WTC11 (cell line): ENCODE data around the gene FRMD4A. TPM values are rescaled to one million over a fixed set of nuclear protein-coding genes. Genes with fewer than 3 reads are reported as not detected.

ENCODE experiments used
- ATAC-seq: fragments of 200-7000 bp; cut with Tn5 transposase; 2 replicates; pipeline ENCODE4 v1.10.0; 2021; ENCODE audit warnings: mild to moderate bottlenecking, moderate library complexity
- CTCF ChIA-PET: fragments of 300-600 bp; sonication (Branson Sonifier 250); formaldehyde crosslinking; loops from one replicate; lab custom pipeline; 2021; ENCODE audit warnings: antibody characterized with exemption; lab: Charles Lee
- POLR2A ChIA-PET: fragments of 350-600 bp; sonication (Branson Sonifier 250); formaldehyde crosslinking; loops from one replicate; lab custom pipeline; 2021; ENCODE audit warnings: antibody characterized with exemption; lab: Charles Lee
- DNase-seq: peaks from one replicate; pipeline ENCODE4 v3.0.0; 2021; ENCODE audit warnings: low spot score
- H3K27ac Mint-ChIP-seq: 2 replicates; pipeline ENCODE4 v1.8.0; 2021; ENCODE audit warnings: mixed read lengths
- H3K27me3 Mint-ChIP-seq: 2 replicates; pipeline ENCODE4 v1.8.0; 2021; ENCODE audit warnings: low read depth, mild to moderate bottlenecking, moderate library complexity, mixed read lengths
- H3K36me3 Mint-ChIP-seq: 2 replicates; pipeline ENCODE4 v1.8.0; 2021; ENCODE audit warnings: mixed read lengths
- H3K4me1 Mint-ChIP-seq: 2 replicates; pipeline ENCODE4 v1.8.0; 2022; ENCODE audit warnings: mixed read lengths
- H3K4me3 Mint-ChIP-seq: 2 replicates; pipeline ENCODE4 v1.8.0; 2021; ENCODE audit warnings: mild to moderate bottlenecking, moderate library complexity, mixed read lengths
- H3K9me3 Mint-ChIP-seq: 2 replicates; pipeline ENCODE4 v1.8.0; 2021; ENCODE audit warnings: mixed read lengths
- ELF4 ChIP-seq: sonication (generic); formaldehyde crosslinking; IDR thresholded peaks from 2 replicates; pipeline ENCODE4 v1.8.1; 2022; ENCODE audit warnings: low read depth, mild to moderate bottlenecking, moderate library complexity, missing genetic modification reagents
- EMX1 ChIP-seq: fragments of 250-450 bp; sonication (Bioruptor Pico); IDR thresholded peaks from 2 replicates; pipeline ENCODE4 v1.8.0; 2021; ENCODE audit warnings: mild to moderate bottlenecking
- JUN ChIP-seq: sonication (generic); formaldehyde crosslinking; IDR thresholded peaks from 2 replicates; pipeline ENCODE4 v1.8.0; 2023; ENCODE audit warnings: mild to moderate bottlenecking, missing genetic modification reagents
- SMAD3 ChIP-seq: sonication (generic); formaldehyde crosslinking; IDR thresholded peaks from 2 replicates; pipeline ENCODE4 v1.8.0; 2022; ENCODE audit warnings: missing genetic modification reagents, mild to moderate bottlenecking, borderline replicate concordance
- SMAD4 ChIP-seq: sonication (generic); formaldehyde crosslinking; IDR thresholded peaks from 2 replicates; pipeline ENCODE4 v1.8.0; 2022; ENCODE audit warnings: mild to moderate bottlenecking, missing genetic modification reagents
- TP53 ChIP-seq: sonication (generic); formaldehyde crosslinking; IDR thresholded peaks from 2 replicates; pipeline ENCODE4 v1.8.1; 2023; ENCODE audit warnings: mild to moderate bottlenecking, missing genetic modification reagents
- ZNF219 ChIP-seq: sonication (generic); formaldehyde crosslinking; IDR thresholded peaks from 2 replicates; pipeline ENCODE4 v1.8.0; 2023; ENCODE audit warnings: missing genetic modification reagents, mild to moderate bottlenecking, borderline replicate concordance
- ZNF416 ChIP-seq: fragments of 250-450 bp; sonication (Bioruptor Pico); IDR thresholded peaks from 2 replicates; pipeline ENCODE4 v1.9.0; 2021; ENCODE audit warnings: mild to moderate bottlenecking, inconsistent platforms
- ZNF671 ChIP-seq: fragments of 250-450 bp; sonication (Bioruptor Pico); IDR thresholded peaks from 2 replicates; pipeline ENCODE4 v1.8.0; 2021; ENCODE audit warnings: mild to moderate bottlenecking
- total RNA-seq: library from RNA; stranded (reverse); gene quantifications from 3 replicates; pipeline ENCODE4 v1.2.3, GENCODE V29; 2021
- TF ChIP-seq, protein P1 (sequence below): sonication (generic); formaldehyde crosslinking; IDR thresholded peaks from 2 replicates; pipeline ENCODE4 v1.8.0; 2022; ENCODE audit warnings: mild to moderate bottlenecking, missing genetic modification reagents
- TF ChIP-seq, protein P2 (sequence below): fragments of 200-600 bp; IDR thresholded peaks from 2 replicates; pipeline ENCODE4 v1.8.0; 2022; ENCODE audit warnings: antibody characterized with exemption
- TF ChIP-seq, protein P3 (sequence below): sonication (generic); formaldehyde crosslinking; IDR thresholded peaks from 2 replicates; pipeline ENCODE4 v1.8.0; 2022; ENCODE audit warnings: mild to moderate bottlenecking, missing genetic modification reagents
- TF ChIP-seq, protein P4 (sequence below): sonication (generic); formaldehyde crosslinking; IDR thresholded peaks from 2 replicates; pipeline ENCODE4 v1.8.0; 2022; ENCODE audit warnings: missing genetic modification reagents
- TF ChIP-seq, protein P5 (sequence below): sonication (generic); formaldehyde crosslinking; IDR thresholded peaks from 2 replicates; pipeline ENCODE4 v1.8.1; 2022; ENCODE audit warnings: mild to moderate bottlenecking, moderate library complexity, missing genetic modification reagents
- TF ChIP-seq, protein P6 (sequence below): fragments of 250-450 bp; sonication (Bioruptor Pico); IDR thresholded peaks from 2 replicates; pipeline ENCODE4 v2.1.2; 2022; ENCODE audit warnings: mild to moderate bottlenecking, moderate library complexity
- TF ChIP-seq, protein P7 (sequence below): sonication (generic); formaldehyde crosslinking; IDR thresholded peaks from 2 replicates; pipeline ENCODE4 v1.8.0; 2022; ENCODE audit warnings: mild to moderate bottlenecking, missing genetic modification reagents
- TF ChIP-seq, protein P8 (sequence below): sonication (generic); formaldehyde crosslinking; IDR thresholded peaks from 2 replicates; pipeline ENCODE4 v1.8.0; 2023; ENCODE audit warnings: missing genetic modification reagents, mild to moderate bottlenecking, borderline replicate concordance

The FRMD4A gene
- total RNA-seq, 1 experiment from 2014 or later = 35.5 TPM

DNA sequence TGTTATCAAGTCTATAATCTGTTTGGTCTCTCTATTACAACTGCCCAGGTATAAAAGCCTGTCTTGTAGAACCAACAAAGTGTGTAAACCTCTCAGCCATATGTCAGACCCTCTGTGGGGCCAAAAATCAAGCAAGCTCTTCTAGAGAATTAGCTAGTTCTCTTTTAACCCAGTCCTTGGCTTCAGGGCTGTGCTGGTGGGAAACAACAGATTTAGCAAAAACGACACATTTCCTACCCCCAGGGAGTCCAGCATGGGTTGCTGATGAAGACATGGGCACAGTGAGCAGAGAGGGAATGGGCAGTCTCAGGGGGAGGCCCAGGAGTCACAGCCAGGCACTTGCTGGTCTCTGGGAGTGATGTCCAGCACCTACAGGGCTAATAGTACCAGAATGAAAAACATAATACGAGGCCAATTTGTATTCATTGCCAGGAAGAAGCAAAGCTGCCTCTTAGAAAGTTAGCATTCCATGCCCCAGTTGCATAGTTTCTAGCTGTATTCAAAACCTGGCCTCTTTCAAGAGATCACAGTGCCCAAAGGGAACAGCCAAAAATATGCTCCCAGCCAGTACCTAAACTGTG lies 80.1 kb downstream of the FRMD4A start (continued):
- TF ChIP-seq, protein P1, sequence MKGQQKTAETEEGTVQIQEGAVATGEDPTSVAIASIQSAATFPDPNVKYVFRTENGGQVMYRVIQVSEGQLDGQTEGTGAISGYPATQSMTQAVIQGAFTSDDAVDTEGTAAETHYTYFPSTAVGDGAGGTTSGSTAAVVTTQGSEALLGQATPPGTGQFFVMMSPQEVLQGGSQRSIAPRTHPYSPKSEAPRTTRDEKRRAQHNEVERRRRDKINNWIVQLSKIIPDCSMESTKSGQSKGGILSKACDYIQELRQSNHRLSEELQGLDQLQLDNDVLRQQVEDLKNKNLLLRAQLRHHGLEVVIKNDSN (CRISPR knock-in tag) = no peak
- TF ChIP-seq, protein P2, sequence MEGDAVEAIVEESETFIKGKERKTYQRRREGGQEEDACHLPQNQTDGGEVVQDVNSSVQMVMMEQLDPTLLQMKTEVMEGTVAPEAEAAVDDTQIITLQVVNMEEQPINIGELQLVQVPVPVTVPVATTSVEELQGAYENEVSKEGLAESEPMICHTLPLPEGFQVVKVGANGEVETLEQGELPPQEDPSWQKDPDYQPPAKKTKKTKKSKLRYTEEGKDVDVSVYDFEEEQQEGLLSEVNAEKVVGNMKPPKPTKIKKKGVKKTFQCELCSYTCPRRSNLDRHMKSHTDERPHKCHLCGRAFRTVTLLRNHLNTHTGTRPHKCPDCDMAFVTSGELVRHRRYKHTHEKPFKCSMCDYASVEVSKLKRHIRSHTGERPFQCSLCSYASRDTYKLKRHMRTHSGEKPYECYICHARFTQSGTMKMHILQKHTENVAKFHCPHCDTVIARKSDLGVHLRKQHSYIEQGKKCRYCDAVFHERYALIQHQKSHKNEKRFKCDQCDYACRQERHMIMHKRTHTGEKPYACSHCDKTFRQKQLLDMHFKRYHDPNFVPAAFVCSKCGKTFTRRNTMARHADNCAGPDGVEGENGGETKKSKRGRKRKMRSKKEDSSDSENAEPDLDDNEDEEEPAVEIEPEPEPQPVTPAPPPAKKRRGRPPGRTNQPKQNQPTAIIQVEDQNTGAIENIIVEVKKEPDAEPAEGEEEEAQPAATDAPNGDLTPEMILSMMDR = no peak
- TF ChIP-seq ZNF219 (CRISPR knock-in tag) (no peak), TP53 (CRISPR knock-in tag) (no peak), ZNF671 (no peak)
- TF ChIP-seq, protein P3, sequence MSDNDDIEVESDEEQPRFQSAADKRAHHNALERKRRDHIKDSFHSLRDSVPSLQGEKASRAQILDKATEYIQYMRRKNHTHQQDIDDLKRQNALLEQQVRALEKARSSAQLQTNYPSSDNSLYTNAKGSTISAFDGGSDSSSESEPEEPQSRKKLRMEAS = no peak

DNA sequence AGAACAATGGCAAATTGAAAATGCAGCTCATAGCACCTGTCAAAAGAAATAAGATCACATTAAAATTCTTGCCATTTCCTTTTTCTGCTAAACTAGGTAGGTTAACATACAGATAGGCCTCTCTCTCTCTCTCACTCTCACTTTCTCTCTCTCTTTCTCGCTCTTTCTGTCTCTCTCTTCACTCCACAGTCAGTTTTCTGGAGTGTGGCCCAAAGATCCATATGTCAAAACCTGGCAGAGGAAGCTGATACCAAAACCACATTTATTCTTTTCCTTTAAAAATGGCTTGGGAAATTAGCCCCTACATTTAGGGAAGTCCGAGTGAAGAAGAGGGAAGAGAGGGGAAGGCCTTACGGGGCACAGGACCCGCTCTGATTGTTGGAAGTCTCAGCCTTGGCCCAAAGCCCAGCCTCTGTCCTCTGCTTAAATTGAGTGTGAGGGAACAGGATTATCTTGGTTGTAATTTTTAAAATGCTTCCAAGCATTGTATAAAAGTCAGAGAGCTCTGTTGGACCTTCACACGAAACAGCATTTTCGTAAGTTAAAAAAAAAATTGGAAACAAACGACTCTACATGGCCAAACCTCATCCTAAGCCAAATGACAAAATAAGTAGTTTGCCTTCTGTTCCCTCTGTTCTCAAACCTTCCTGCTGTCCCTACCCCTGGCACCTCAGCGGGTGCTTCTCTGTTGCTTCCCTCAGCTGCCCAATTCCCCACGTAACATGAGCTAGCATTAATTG lies 83.2 kb downstream of the FRMD4A start:
- DNase-seq = no peak
- H3K9me3 Mint-ChIP-seq = peaks cover 26% of the 10 kb centered on the region
- POLR2A ChIA-PET = interaction anchor here (0.6 to 1.1 kb wide), 3 partner anchors 12 to 178 kb away, joined by 3 to 5 read pairs (median 5); no protein-coding TSS in a partner anchor
- H3K36me3 Mint-ChIP-seq = peaks cover 11% of the 10 kb centered on the region
- H3K4me3 Mint-ChIP-seq = no peak overlapping the region
- no peak for TF ChIP-seq SMAD3
- no peak for TF ChIP-seq SMAD4 (CRISPR knock-in tag)
- TF ChIP-seq JUN = no peak
- H3K4me1 Mint-ChIP-seq = peaks cover 15% of the 10 kb centered on the region
- CTCF ChIA-PET = interaction anchor here (0.7 kb wide), 1 partner anchor 323 kb away, joined by 3 read pairs; no protein-coding TSS in a partner anchor
- no peaks in the 10 kb centered on the region for H3K27me3 Mint-ChIP-seq
- no peak for ATAC-seq
- no peak overlapping the region for H3K27ac Mint-ChIP-seq

DNA sequence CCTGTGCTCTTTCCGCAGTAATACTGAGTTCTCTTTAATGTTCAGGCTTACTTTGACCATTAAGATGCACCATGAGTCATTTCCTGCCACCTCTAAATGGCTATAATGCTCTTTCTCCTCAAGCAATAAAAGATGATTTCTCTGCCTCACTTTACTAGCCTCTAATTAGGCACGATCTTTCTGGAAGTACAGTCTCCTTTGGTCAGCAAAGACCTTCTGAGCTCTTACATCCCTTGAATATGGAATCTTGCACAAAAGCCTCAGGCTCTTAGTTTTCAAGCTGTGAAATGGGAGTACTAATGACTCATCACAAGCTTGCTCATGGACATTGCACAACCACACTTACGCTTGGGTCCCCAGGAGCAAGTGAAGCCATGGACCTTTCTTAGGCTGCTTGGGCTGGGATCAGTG lies 85.9 kb downstream of the FRMD4A start:
- CTCF ChIA-PET = interaction anchor here (0.5 to 2.1 kb wide), 25 partner anchors 11 to 594 kb away, joined by 3 to 26 read pairs (median 4); no protein-coding TSS in a partner anchor
- TF ChIP-seq TP53 (CRISPR knock-in tag) (no peak), ZNF416 (no peak), ELF4 (CRISPR knock-in tag) (no peak), EMX1 (CRISPR knock-in tag) (no peak)
- TF ChIP-seq, protein P4, sequence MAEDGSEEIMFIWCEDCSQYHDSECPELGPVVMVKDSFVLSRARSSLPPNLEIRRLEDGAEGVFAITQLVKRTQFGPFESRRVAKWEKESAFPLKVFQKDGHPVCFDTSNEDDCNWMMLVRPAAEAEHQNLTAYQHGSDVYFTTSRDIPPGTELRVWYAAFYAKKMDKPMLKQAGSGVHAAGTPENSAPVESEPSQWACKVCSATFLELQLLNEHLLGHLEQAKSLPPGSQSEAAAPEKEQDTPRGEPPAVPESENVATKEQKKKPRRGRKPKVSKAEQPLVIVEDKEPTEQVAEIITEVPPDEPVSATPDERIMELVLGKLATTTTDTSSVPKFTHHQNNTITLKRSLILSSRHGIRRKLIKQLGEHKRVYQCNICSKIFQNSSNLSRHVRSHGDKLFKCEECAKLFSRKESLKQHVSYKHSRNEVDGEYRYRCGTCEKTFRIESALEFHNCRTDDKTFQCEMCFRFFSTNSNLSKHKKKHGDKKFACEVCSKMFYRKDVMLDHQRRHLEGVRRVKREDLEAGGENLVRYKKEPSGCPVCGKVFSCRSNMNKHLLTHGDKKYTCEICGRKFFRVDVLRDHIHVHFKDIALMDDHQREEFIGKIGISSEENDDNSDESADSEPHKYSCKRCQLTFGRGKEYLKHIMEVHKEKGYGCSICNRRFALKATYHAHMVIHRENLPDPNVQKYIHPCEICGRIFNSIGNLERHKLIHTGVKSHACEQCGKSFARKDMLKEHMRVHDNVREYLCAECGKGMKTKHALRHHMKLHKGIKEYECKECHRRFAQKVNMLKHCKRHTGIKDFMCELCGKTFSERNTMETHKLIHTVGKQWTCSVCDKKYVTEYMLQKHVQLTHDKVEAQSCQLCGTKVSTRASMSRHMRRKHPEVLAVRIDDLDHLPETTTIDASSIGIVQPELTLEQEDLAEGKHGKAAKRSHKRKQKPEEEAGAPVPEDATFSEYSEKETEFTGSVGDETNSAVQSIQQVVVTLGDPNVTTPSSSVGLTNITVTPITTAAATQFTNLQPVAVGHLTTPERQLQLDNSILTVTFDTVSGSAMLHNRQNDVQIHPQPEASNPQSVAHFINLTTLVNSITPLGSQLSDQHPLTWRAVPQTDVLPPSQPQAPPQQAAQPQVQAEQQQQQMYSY (CRISPR knock-in tag) = no peak
- TF ChIP-seq, protein P5, sequence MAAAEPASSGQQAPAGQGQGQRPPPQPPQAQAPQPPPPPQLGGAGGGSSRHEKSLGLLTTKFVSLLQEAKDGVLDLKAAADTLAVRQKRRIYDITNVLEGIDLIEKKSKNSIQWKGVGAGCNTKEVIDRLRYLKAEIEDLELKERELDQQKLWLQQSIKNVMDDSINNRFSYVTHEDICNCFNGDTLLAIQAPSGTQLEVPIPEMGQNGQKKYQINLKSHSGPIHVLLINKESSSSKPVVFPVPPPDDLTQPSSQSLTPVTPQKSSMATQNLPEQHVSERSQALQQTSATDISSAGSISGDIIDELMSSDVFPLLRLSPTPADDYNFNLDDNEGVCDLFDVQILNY = no peak
- TF ChIP-seq, protein P6, sequence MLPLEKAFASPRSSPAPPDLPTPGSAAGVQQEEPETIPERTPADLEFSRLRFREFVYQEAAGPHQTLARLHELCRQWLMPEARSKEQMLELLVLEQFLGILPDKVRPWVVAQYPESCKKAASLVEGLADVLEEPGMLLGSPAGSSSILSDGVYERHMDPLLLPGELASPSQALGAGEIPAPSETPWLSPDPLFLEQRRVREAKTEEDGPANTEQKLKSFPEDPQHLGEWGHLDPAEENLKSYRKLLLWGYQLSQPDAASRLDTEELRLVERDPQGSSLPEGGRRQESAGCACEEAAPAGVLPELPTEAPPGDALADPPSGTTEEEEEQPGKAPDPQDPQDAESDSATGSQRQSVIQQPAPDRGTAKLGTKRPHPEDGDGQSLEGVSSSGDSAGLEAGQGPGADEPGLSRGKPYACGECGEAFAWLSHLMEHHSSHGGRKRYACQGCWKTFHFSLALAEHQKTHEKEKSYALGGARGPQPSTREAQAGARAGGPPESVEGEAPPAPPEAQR (CRISPR knock-in tag) = no peak
- TF ChIP-seq, protein P7, sequence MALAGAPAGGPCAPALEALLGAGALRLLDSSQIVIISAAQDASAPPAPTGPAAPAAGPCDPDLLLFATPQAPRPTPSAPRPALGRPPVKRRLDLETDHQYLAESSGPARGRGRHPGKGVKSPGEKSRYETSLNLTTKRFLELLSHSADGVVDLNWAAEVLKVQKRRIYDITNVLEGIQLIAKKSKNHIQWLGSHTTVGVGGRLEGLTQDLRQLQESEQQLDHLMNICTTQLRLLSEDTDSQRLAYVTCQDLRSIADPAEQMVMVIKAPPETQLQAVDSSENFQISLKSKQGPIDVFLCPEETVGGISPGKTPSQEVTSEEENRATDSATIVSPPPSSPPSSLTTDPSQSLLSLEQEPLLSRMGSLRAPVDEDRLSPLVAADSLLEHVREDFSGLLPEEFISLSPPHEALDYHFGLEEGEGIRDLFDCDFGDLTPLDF (CRISPR knock-in tag) = no peak
- TF ChIP-seq, protein P8, sequence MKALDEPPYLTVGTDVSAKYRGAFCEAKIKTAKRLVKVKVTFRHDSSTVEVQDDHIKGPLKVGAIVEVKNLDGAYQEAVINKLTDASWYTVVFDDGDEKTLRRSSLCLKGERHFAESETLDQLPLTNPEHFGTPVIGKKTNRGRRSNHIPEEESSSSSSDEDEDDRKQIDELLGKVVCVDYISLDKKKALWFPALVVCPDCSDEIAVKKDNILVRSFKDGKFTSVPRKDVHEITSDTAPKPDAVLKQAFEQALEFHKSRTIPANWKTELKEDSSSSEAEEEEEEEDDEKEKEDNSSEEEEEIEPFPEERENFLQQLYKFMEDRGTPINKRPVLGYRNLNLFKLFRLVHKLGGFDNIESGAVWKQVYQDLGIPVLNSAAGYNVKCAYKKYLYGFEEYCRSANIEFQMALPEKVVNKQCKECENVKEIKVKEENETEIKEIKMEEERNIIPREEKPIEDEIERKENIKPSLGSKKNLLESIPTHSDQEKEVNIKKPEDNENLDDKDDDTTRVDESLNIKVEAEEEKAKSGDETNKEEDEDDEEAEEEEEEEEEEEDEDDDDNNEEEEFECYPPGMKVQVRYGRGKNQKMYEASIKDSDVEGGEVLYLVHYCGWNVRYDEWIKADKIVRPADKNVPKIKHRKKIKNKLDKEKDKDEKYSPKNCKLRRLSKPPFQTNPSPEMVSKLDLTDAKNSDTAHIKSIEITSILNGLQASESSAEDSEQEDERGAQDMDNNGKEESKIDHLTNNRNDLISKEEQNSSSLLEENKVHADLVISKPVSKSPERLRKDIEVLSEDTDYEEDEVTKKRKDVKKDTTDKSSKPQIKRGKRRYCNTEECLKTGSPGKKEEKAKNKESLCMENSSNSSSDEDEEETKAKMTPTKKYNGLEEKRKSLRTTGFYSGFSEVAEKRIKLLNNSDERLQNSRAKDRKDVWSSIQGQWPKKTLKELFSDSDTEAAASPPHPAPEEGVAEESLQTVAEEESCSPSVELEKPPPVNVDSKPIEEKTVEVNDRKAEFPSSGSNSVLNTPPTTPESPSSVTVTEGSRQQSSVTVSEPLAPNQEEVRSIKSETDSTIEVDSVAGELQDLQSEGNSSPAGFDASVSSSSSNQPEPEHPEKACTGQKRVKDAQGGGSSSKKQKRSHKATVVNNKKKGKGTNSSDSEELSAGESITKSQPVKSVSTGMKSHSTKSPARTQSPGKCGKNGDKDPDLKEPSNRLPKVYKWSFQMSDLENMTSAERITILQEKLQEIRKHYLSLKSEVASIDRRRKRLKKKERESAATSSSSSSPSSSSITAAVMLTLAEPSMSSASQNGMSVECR (CRISPR knock-in tag) = no peak

More for the DNA sequence above, 85.9 kb downstream of the FRMD4A start:
- peaks cover 11% of the 10 kb centered on the region for H3K9me3 Mint-ChIP-seq
- peaks cover 7% of the 10 kb centered on the region for H3K36me3 Mint-ChIP-seq
- POLR2A ChIA-PET = no interaction called here
- H3K27ac Mint-ChIP-seq = no peak overlapping the region
- no peak for DNase-seq
- H3K27me3 Mint-ChIP-seq = peaks cover 4% of the 10 kb centered on the region
- H3K4me3 Mint-ChIP-seq = no peak overlapping the region
- H3K4me1 Mint-ChIP-seq = peaks cover 35% of the 10 kb centered on the region
- ATAC-seq = no peak
